HepG2 (cell line): ENCODE results near the gene ANKRA2. TPM values are rescaled to one million over a fixed set of nuclear protein-coding genes. Genes with fewer than 3 reads are reported as not detected.

Experiments
- ATAC-seq: fragments of 200-7000 bp; cut with Tn5 transposase; 3 replicates; pipeline ENCODE4 v1.9.1; 2020; ENCODE audit warnings: mild to moderate bottlenecking, moderate library complexity
- BruUV-seq: library from RNA; stranded (reverse); fragments of 400-500 nt; replicated peaks from 2 replicates; lab custom pipeline; 2021; lab: Mats Ljungman, UMichigan
- CTCF ChIA-PET: fragments of 300-600 bp; formaldehyde crosslinking; extraction: SDS; loops from one replicate; lab custom pipeline; 2021; ENCODE audit warnings: low total read pairs, inconsistent platforms, low intra/inter-chr PET ratio; lab: Yijun Ruan, JAX
- POLR2A ChIA-PET: fragments of 350-600 bp; sonication (Branson Sonifier 250); formaldehyde crosslinking; loops from one replicate; lab custom pipeline; 2020; ENCODE audit warnings: antibody characterized with exemption, inconsistent platforms; lab: Yijun Ruan, JAX
- DNase-seq: peaks from one replicate; pipeline ENCODE4 v3.0.0-alpha.2; 2015; ENCODE audit warnings: low spot score
- FAIRE-seq: peaks from 3 replicates; lab custom pipeline; 2011; peaks lifted over from hg19 to GRCh38; lab: Jason Lieb, UNC
- H2AFZ ChIP-seq: one replicate; pipeline ENCODE4 v1.6.1; 2011; ENCODE audit warnings: low read length, inconsistent platforms
- H3K27ac ChIP-seq: fragments of 300-600 bp; 3 replicates; pipeline ENCODE4 v1.8.0; 2011; ENCODE audit warnings: mixed run types, mild to moderate bottlenecking, mixed read lengths, low read length, inconsistent platforms; ENCODE audit not compliant: insufficient read depth; ENCODE audit errors: extremely low read length
- H3K27me3 ChIP-seq, 2 experiments: fragments of 200-600 bp in 1 of 2; 2 replicates in 1 of 2; 3 replicates in 1 of 2; pipeline versions ENCODE4 v1.6.0 to v1.8.0; 2011; ENCODE audit warnings: low read length in 2 of 2, mild to moderate bottlenecking in 2 of 2, moderate library complexity in 2 of 2, inconsistent platforms in 1 of 2; ENCODE audit not compliant: insufficient read depth in 2 of 2, control insufficient read depth in 1 of 2
- H3K36me3 ChIP-seq, 2 experiments: fragments of 200-600 bp in 1 of 2; replicated peaks in 1 of 2; 2 replicates in 1 of 2; 3 replicates in 1 of 2; pipeline versions ENCODE4 v1.5.1 to v1.8.0; 2011; ENCODE audit warnings: low read length in 2 of 2, inconsistent platforms in 1 of 2; ENCODE audit not compliant: insufficient read depth in 2 of 2, control insufficient read depth in 1 of 2
- H3K4me1 ChIP-seq: 2 replicates; pipeline ENCODE4 v1.5.1; 2012; ENCODE audit warnings: low read length, inconsistent platforms; ENCODE audit not compliant: insufficient read depth
- H3K4me2 ChIP-seq: 2 replicates; pipeline ENCODE4 v1.6.0; 2011; ENCODE audit warnings: low read depth, low read length, inconsistent platforms
- H3K4me3 ChIP-seq, 3 experiments: fragments of 200-600 bp in 1 of 3; sonication (generic), shearing (Covaris generic) in 1 of 3; replicated peaks in 1 of 3; 2 replicates each; pipeline ENCODE4 v1.5.1; 2011 to 2016; ENCODE audit warnings: low read length in 3 of 3, inconsistent platforms in 2 of 3, low read depth in 2 of 3, mild to moderate bottlenecking in 2 of 3, control low read depth in 1 of 3, mixed read lengths in 1 of 3; ENCODE audit not compliant: insufficient read depth in 1 of 3
- H3K79me2 ChIP-seq: one replicate; pipeline ENCODE4 v1.6.1; 2011; ENCODE audit warnings: low read length, inconsistent platforms; ENCODE audit not compliant: insufficient read depth
- H3K9ac ChIP-seq: 2 replicates; pipeline ENCODE4 v1.6.0; 2011; ENCODE audit warnings: mild to moderate bottlenecking, low read depth, low read length, inconsistent platforms; ENCODE audit not compliant: insufficient read depth
- H3K9me3 ChIP-seq: 2 replicates; pipeline ENCODE4 v1.5.1; 2012; ENCODE audit warnings: mild to moderate bottlenecking, low read length
- H4K20me1 ChIP-seq: 2 replicates; pipeline ENCODE4 v1.6.0; 2011; ENCODE audit warnings: inconsistent platforms, mild to moderate bottlenecking, low read length, moderate library complexity; ENCODE audit not compliant: insufficient read depth
- ARID5B ChIP-seq: IDR thresholded peaks from 2 replicates; pipeline ENCODE4 v1.4.0; 2020; ENCODE audit warnings: mild to moderate bottlenecking, missing genetic modification reagents
- FOSL2 ChIP-seq: sonication (generic); formaldehyde crosslinking; IDR thresholded peaks from 2 replicates; pipeline ENCODE4 v1.4.0; 2020; ENCODE audit warnings: missing genetic modification reagents
- HHEX ChIP-seq: IDR thresholded peaks from 2 replicates; pipeline ENCODE4 v1.6.1; 2016; ENCODE audit warnings: control low read depth
- NAIF1 ChIP-seq: sonication (generic); formaldehyde crosslinking; IDR thresholded peaks from 2 replicates; pipeline ENCODE4 v1.5.0; 2020; ENCODE audit warnings: mild to moderate bottlenecking, missing genetic modification reagents, borderline replicate concordance
- RFX3 ChIP-seq: IDR thresholded peaks from 2 replicates; pipeline ENCODE4 v1.6.1; 2016; ENCODE audit warnings: missing biosample characterization, missing genetic modification reagents
- RFXANK ChIP-seq: IDR thresholded peaks from 2 replicates; pipeline ENCODE4 v1.6.1; 2016
- SIX4 ChIP-seq: sonication (generic); formaldehyde crosslinking; IDR thresholded peaks from 2 replicates; pipeline ENCODE4 v1.4.0; 2020; ENCODE audit warnings: missing genetic modification reagents
- ZBTB3 ChIP-seq: sonication (generic); formaldehyde crosslinking; IDR thresholded peaks from 2 replicates; pipeline ENCODE4 v1.4.0; 2020; ENCODE audit warnings: low read depth, mild to moderate bottlenecking, moderate library complexity, missing genetic modification reagents, borderline replicate concordance
- ZBTB33 ChIP-seq: sonication (generic); formaldehyde crosslinking; IDR thresholded peaks from 2 replicates; pipeline ENCODE4 v1.4.0; 2020; ENCODE audit warnings: missing genetic modification reagents
- ZBTB7A ChIP-seq: sonication (generic); formaldehyde crosslinking; IDR thresholded peaks from 2 replicates; pipeline ENCODE4 v1.8.0; 2022; ENCODE audit warnings: mild to moderate bottlenecking, missing genetic modification reagents
- ZMYM2 ChIP-seq: sonication (generic); formaldehyde crosslinking; IDR thresholded peaks from 2 replicates; pipeline ENCODE4 v1.8.0; 2022; ENCODE audit warnings: mild to moderate bottlenecking, missing genetic modification reagents
- ZNF44 ChIP-seq: sonication (generic); formaldehyde crosslinking; IDR thresholded peaks from 2 replicates; pipeline ENCODE4 v1.5.1; 2020; ENCODE audit warnings: mild to moderate bottlenecking, missing genetic modification reagents
- ZNF567 ChIP-seq: sonication (generic); formaldehyde crosslinking; IDR thresholded peaks from 2 replicates; pipeline ENCODE4 v1.8.1; 2023; ENCODE audit warnings: mild to moderate bottlenecking, missing genetic modification reagents, borderline replicate concordance
- ZNF674 ChIP-seq: sonication (generic); formaldehyde crosslinking; IDR thresholded peaks from 2 replicates; pipeline ENCODE4 v1.5.0; 2020; ENCODE audit warnings: low read depth, mild to moderate bottlenecking, missing genetic modification reagents
- ZNF766 ChIP-seq: sonication (generic); formaldehyde crosslinking; IDR thresholded peaks from 2 replicates; pipeline ENCODE4 v1.5.0; 2020; ENCODE audit warnings: missing genetic modification reagents, borderline replicate concordance
- ZNF841 ChIP-seq: sonication (generic); formaldehyde crosslinking; IDR thresholded peaks from 2 replicates; pipeline ENCODE4 v1.8.1; 2023; ENCODE audit warnings: missing genetic modification reagents, borderline replicate concordance
- ZUFSP ChIP-seq: sonication (generic); formaldehyde crosslinking; IDR thresholded peaks from 2 replicates; pipeline ENCODE4 v1.9.0; 2021; ENCODE audit warnings: missing genetic modification reagents, mild to moderate bottlenecking, borderline replicate concordance
- WGBS: methylation state at CpG from one replicate; pipeline ENCODE4 v1.1.6; 2017; ENCODE audit warnings: low lambda C conversion rate; 5-methylcytosine and 5-hydroxymethylcytosine counted together
- in situ Hi-C: cut with HindIII; loops from 2 replicates; pipeline ENCODE4 v1.10.0; 2017; ENCODE audit warnings: low pct_unique_long_range_greater_than_20kb; ENCODE audit not compliant: extremely low pct_ligation_motif_present
- intact Hi-C: fragments of 100-400 bp; cut with micrococcal nuclease; formaldehyde crosslinking; loops from one replicate; pipeline ENCODE4 v1.10.0; 2022; ENCODE audit not compliant: unreplicated experiment
- polyA plus RNA-seq, 8 experiments: library from polyadenylated mRNA; depleted of rRNA in 3 of 8; stranded (reverse) in 7 of 8; unstranded in 1 of 8; fragments of >200 nt; fragmentation: Illumina TruSeq in 4 of 8; extraction: Trizol in 4 of 8; gene quantifications; 2 replicates each; pipeline versions ENCODE4 v1.2.1 to v1.2.3, GENCODE V29; 2011 to 2016; ENCODE audit warnings: low read depth in 4 of 8, missing spikeins in 1 of 8, mixed read lengths in 1 of 8; ENCODE audit not compliant: insufficient read depth in 1 of 8
- total RNA-seq, 5 experiments: library from RNA; depleted of rRNA; stranded (reverse); fragments of >200 nt; fragmentation: Illumina TruSeq; extraction: Trizol; gene quantifications; 2 replicates each; pipeline ENCODE4 v1.2.3, GENCODE V29; 2016; ENCODE audit warnings: low read depth in 1 of 5

Gene ANKRA2
- total and polyA plus RNA-seq, 2 of the 13 experiments (the other 11 are each of a cell fraction or from before 2014, with no cell fraction given), result 23.6 to 33.6 TPM

DNA sequence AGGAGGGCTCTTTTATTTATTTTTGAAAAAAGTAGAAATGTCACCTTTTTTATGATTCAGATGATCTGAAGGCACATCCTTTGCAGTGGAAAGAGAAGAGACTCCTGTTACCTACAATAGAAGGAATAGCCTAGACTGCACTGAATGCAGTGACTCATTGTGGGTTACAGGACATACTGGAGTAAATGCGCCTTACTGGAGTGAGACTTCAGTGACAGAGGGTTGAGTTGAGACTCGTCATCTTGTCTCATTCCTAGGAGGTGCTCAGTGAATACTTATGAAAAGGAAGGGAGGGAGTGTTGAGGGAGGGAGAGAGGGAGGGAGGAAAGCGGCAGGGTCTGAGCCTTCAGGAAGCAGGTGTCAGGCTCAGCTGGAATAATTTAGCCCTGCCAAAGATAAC is 25.2 kb downstream of the ANKRA2 start (continued):
- 0 out of 2 replicates have a peak, but pooled peaks have one; percentile 11 for TF ChIP-seq ARID5B (CRISPR knock-in tag)
- TF ChIP-seq ZBTB3 (CRISPR knock-in tag), result no peak
- peak; percentile 74 for TF ChIP-seq FOSL2 (CRISPR knock-in tag)
- TF ChIP-seq ZUFSP, result no peak

DNA sequence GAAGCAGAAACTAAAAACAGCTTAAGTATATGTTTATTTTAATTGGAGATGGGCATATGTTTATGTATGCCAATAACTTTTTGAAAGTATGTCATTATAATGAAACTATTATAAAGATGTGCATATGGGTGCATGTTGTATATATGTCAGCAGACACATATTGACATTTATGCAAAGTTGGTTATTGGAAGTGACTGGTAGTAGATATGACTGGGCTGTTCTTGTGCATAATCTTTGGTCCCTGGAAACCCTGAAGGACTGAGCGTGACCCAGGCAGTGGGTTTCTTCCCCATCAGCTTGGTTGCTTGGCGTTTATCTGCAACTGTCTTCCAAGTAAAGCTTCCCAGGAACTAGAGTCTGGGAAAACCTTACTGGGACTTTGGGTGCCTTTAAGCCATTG is 25.7 kb downstream of the ANKRA2 start:
- WGBS, result 100% methylated on average over 2 of the region's 2 CpGs
- Histone ChIP-seq H4K20me1 (no peaks in the 10 kb centered on the region), H3K4me1 (peaks cover 63% of the 10 kb centered on the region), H3K36me3 (no peaks in the 10 kb centered on the region), H3K9ac (no peak overlapping the region), H3K9me3 (peaks cover 9% of the 10 kb centered on the region), H3K4me3 (no peak overlapping the region), H3K4me2 (no peak overlapping the region), H3K27ac (no peak overlapping the region), H3K79me2 (no peaks in the 10 kb centered on the region), H3K27me3 (no peaks in the 10 kb centered on the region), H2AFZ (no peak overlapping the region)
- intact Hi-C loops, result loop anchor here (5.0 kb wide), 1 partner anchor 42 kb away; the partner anchor contains the start of gene BTF3
- FAIRE-seq (no peak), DNase-seq (no peak), ATAC-seq (no peak)
- ChIA-PET CTCF (no interaction called here), POLR2A (interaction anchor here (1.8 kb wide), 1 partner anchor 32 kb away, joined by 4 read pairs; no protein-coding TSS in a partner anchor)
- BruUV-seq, result no TSS peak
- in situ Hi-C loops, result no loop called here
- TF ChIP-seq SIX4 (CRISPR knock-in tag) (no peak), ZNF567 (CRISPR knock-in tag) (no peak), ZBTB7A (no peak), RFXANK (no peak), HHEX (CRISPR knock-in tag) (no peak), ZNF841 (CRISPR knock-in tag) (no peak), ZNF674 (CRISPR knock-in tag) (no peak), ZNF44 (CRISPR knock-in tag) (no peak), ZMYM2 (CRISPR knock-in tag) (no peak), RFX3 (CRISPR knock-in tag) (no peak), ZNF766 (CRISPR knock-in tag) (no peak), NAIF1 (CRISPR knock-in tag) (no peak), ZBTB33 (CRISPR knock-in tag) (no peak)
